ENCODE data around the gene ARFGEF3.
"Not testable (repeated sequence)": the region's sequence is repeated elsewhere in the genome, so short reads cannot be mapped to it uniquely, and the experiment has no call there.

ARFGEF3 gene

DNA sequence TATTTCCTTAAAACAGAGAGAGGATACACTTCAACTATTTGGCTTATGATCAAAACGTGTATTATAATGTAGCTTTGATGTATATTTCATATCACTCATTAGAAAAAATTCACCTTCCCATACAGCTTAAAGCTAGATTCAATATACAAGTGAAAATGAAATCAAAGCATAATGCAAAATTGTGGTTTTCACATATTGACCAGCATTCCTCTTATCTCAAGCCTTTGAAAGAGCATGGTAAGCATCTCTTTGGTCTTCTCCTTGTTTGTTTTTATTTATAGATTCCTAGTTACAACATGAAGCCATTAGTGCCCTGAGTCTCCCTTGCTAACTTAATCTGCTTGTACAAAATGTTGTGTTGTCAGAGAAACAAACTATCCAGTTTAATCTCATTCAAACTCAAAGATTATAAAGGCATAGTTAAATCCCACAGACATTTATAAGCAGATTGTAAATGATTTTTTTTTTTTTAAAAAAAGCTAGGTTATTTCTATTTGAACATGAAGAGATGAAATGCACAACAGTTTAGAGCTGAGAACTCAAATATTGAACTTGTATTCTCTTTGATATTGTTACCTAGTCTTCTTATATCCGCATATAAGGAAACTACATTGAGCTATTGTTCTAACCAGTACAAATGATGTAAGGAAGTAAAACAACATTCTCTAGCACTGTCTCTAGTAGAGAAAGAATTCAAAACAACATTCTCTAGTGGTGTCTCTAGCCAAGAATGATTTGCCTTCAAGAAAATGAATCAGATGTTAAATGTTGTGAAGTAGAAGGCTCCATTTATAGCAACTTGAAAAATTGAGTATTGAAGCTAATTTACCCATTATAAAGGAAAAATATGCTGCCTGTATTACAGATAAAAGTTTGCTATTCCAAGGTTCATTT lies 184.8 kb downstream of the ARFGEF3 start:
- TF ChIP-seq CTCF (IDR thresholded peaks at IDR 0.05; ENCODE audit: low read depth, low read length, missing control alignments): no peak
- H3K4me3 ChIP-seq (replicated peaks; ENCODE audit: low read depth, low read length): no peak overlapping the region
- DNase-seq (ENCODE audit: extremely low read depth, low read depth): no peak

DNA sequence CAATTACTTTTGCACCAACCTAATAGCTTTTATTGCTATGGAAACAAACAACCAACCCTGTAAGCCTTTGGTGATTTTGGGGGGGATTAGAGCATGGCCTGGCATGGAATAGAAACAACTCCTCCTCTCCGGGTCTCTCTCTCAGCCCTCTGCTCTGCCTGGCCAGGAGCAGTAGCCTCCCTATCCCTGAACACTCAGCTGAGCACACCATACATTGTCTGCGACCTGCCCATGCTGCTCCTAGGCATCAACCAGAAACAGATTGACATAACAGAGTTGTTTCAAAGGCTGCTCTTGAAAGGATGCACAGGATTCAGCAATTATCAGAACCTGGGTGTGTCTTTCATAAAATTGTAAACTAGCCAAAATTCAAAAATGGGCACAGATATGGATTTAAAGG lies 186.1 kb downstream of the ARFGEF3 start:
- no peak overlapping the region for H3K4me3 ChIP-seq (replicated peaks; ENCODE audit: low read depth, low read length)
- DNase-seq (ENCODE audit: extremely low read depth, low read depth): no peak
- TF ChIP-seq CTCF (IDR thresholded peaks at IDR 0.05; ENCODE audit: low read depth, low read length, missing control alignments): no peak

DNA sequence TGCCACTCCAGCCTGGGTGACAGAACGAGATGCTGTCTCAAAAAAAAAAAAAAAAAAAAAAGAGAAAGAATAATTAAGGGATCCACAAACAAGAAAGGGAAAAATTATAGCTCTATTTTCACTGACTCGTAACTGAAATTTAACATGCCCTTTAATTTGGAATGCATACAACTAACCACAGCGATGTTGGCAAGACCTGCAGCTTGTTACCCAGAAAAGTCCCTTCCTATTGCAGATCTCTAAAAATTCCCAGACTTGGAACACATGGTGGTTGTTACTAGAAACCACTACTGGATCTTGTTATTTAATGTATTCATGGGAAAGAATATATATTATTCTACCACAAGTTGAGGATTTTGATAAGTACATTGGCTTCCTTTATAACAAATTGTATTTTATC lies 188.2 kb downstream of the ARFGEF3 start:
- H3K4me3 ChIP-seq (replicated peaks; ENCODE audit: low read depth, low read length): no peak overlapping the region
- DNase-seq (ENCODE audit: extremely low read depth, low read depth): no peak
- TF ChIP-seq CTCF (IDR thresholded peaks at IDR 0.05; ENCODE audit: low read depth, low read length, missing control alignments): no peak

DNA sequence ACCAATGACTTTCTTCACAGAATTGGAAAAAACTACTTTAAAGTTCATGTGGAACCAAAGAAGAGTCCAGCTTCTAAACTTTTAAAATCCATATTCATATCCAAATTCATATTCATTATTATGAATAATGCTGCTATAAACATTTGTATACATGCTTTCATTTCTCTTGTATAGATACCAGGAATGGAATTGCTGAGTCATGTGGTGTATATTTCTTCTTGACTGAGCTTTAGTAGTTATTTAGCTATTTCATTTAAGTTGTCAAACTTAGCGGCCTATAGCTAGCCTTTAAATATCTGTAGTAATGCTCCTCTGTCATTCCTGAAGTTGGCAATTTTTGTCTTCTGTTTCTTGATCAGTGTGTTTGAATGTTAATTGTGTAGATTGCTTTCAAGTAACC lies 196.2 kb downstream of the ARFGEF3 start:
- H3K4me3 ChIP-seq (replicated peaks; ENCODE audit: low read depth, low read length): no peak overlapping the region
- no peak for TF ChIP-seq CTCF (IDR thresholded peaks at IDR 0.05; ENCODE audit: low read depth, low read length, missing control alignments)
- DNase-seq (ENCODE audit: extremely low read depth, low read depth): no peak

GRCh38 chr6:138368684-138369083 lies 206.9 kb downstream of the ARFGEF3 start:
- DNase-seq (ENCODE audit: extremely low read depth, low read depth); H3K4me3 ChIP-seq (replicated peaks; ENCODE audit: low read depth, low read length): not testable (repeated sequence)

DNA sequence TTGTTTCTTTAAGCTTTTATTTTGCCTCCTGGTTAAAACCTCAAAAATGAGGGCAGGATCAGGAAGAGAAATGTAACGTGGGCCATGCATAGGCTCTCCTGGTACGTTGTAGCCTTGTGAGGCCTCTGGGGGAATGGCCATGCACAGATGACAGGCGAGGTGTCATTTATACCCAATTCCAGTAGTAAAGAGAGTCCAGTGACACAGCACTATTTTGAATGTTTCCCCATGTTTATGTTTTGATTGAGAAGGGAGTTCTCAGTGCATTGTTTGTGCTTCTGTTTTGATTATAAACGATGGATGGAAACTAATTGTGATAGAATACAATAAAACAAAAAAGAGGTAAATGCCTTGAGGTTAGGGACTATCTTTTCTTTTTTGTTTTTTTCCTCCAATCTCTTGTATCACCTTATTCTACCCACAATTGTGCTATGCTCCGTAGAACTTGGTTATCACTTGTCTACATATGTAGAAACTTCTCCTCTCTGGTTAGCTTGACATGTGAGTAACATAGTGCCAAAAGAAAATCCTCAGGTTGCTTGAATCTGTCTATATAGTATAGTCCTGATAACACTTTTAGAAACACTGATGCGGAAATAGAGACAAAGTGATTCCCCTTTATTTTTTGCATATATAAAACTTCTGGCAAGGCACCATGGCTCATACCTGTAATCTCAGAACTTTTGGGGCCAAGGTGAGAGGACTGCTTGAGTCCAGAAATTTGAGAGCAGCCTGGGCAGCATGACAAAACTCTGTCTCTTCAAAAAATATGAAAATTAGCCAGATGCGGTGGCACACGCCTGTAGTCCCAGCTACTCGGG lies 209.1 kb downstream of the ARFGEF3 start:
- DNase-seq (ENCODE audit: extremely low read depth, low read depth): no peak
- no peak for TF ChIP-seq CTCF (IDR thresholded peaks at IDR 0.05; ENCODE audit: low read depth, low read length, missing control alignments)

GRCh38 chr6:138371452-138371711 lies 209.6 kb downstream of the ARFGEF3 start:
- TF ChIP-seq CTCF (IDR thresholded peaks at IDR 0.05; ENCODE audit: low read depth, low read length, missing control alignments): no peak
- no peak overlapping the region for H3K4me3 ChIP-seq (replicated peaks; ENCODE audit: low read depth, low read length)
- DNase-seq (ENCODE audit: extremely low read depth, low read depth): no peak

More for the DNA sequence above, 209.1 kb downstream of the ARFGEF3 start:
- H3K4me3 ChIP-seq (replicated peaks; ENCODE audit: low read depth, low read length): no peak overlapping the region
